Measurements from ENCODE around the gene RCC2.
A peak's percentile ranks its signal among the peaks of the same experiment; 100 is the strongest.

RCC2 gene

GRCh38 chr1:17405898-17406759 lies 33.3 kb downstream of the RCC2 start:
- Histone ChIP-seq H3K79me2 (no peaks in the 10 kb centered on the region), H3K36me3 (ENCODE audit: control insufficient read depth, insufficient read depth, low read length) (no peaks in the 10 kb centered on the region), H3K27ac (no peak overlapping the region), H3K4me3 (ENCODE audit: low read depth, low read length) (no peak overlapping the region), H2AFZ (no peak overlapping the region), H3K27me3 (ENCODE audit: control insufficient read depth, insufficient read depth, low read length) (no peaks in the 10 kb centered on the region), H3K4me2 (ENCODE audit: low read length) (no peak overlapping the region), H3K9me3 (ENCODE audit: control insufficient read depth, low read length) (no peaks in the 10 kb centered on the region), H3K4me1 (no peaks in the 10 kb centered on the region), H3K9ac (no peak overlapping the region)
- TF ChIP-seq CTCF (IDR thresholded peaks at IDR 0.05), result peak; percentile 62

GRCh38 chr1:17404820-17405219 lies 34.7 kb downstream of the RCC2 start:
- Histone ChIP-seq H3K9ac (no peak overlapping the region), H3K36me3 (ENCODE audit: control insufficient read depth, insufficient read depth, low read length) (no peaks in the 10 kb centered on the region), H3K4me2 (ENCODE audit: low read length) (no peak overlapping the region), H3K27ac (no peak overlapping the region), H2AFZ (no peak overlapping the region), H3K9me3 (ENCODE audit: control insufficient read depth, low read length) (no peaks in the 10 kb centered on the region), H3K27me3 (ENCODE audit: control insufficient read depth, insufficient read depth, low read length) (no peaks in the 10 kb centered on the region), H3K4me3 (ENCODE audit: low read depth, low read length) (no peak overlapping the region), H3K4me1 (no peaks in the 10 kb centered on the region), H3K79me2 (no peaks in the 10 kb centered on the region)
- TF ChIP-seq CTCF (IDR thresholded peaks at IDR 0.05), result no peak

- TF ChIP-seq CTCF (IDR thresholded peaks at IDR 0.05), result no peak
- Histone ChIP-seq H3K27ac (no peak overlapping the region), H3K4me1 (no peaks in the 10 kb centered on the region)
Observed at GRCh38 chr1:17404034-17404684, 35.3 kb downstream of the RCC2 start.

GRCh38 chr1:17403081-17403480 lies 36.4 kb downstream of the RCC2 start:
- H3K27me3 ChIP-seq (ENCODE audit: control insufficient read depth, insufficient read depth, low read length), result no peaks in the 10 kb centered on the region
- H3K36me3 ChIP-seq (ENCODE audit: control insufficient read depth, insufficient read depth, low read length), result no peaks in the 10 kb centered on the region
- no peaks in the 10 kb centered on the region for H3K79me2 ChIP-seq
- no peak overlapping the region for H3K9ac ChIP-seq
- H3K4me1 ChIP-seq, result no peaks in the 10 kb centered on the region
- no peak overlapping the region for H3K27ac ChIP-seq
- no peak overlapping the region for H3K4me2 ChIP-seq (ENCODE audit: low read length)
- H3K4me3 ChIP-seq (ENCODE audit: low read depth, low read length), result no peak overlapping the region
- TF ChIP-seq CTCF (IDR thresholded peaks at IDR 0.05), result no peak
- no peak overlapping the region for H2AFZ ChIP-seq
- H3K9me3 ChIP-seq (ENCODE audit: control insufficient read depth, low read length), result no peaks in the 10 kb centered on the region

More at GRCh38 chr1:17404034-17404684, 35.3 kb downstream of the RCC2 start:
- Histone ChIP-seq H3K36me3 (ENCODE audit: control insufficient read depth, insufficient read depth, low read length) (no peaks in the 10 kb centered on the region), H2AFZ (no peak overlapping the region), H3K9me3 (ENCODE audit: control insufficient read depth, low read length) (no peaks in the 10 kb centered on the region), H3K27me3 (ENCODE audit: control insufficient read depth, insufficient read depth, low read length) (no peaks in the 10 kb centered on the region), H3K4me3 (ENCODE audit: low read depth, low read length) (no peak overlapping the region), H3K4me2 (ENCODE audit: low read length) (no peak overlapping the region), H3K79me2 (no peaks in the 10 kb centered on the region), H3K9ac (no peak overlapping the region)
